Measurements from ENCODE around the gene MRPS35.
A peak's percentile ranks its signal among the peaks of the same experiment; 100 is the strongest.

Gene MRPS35

DNA sequence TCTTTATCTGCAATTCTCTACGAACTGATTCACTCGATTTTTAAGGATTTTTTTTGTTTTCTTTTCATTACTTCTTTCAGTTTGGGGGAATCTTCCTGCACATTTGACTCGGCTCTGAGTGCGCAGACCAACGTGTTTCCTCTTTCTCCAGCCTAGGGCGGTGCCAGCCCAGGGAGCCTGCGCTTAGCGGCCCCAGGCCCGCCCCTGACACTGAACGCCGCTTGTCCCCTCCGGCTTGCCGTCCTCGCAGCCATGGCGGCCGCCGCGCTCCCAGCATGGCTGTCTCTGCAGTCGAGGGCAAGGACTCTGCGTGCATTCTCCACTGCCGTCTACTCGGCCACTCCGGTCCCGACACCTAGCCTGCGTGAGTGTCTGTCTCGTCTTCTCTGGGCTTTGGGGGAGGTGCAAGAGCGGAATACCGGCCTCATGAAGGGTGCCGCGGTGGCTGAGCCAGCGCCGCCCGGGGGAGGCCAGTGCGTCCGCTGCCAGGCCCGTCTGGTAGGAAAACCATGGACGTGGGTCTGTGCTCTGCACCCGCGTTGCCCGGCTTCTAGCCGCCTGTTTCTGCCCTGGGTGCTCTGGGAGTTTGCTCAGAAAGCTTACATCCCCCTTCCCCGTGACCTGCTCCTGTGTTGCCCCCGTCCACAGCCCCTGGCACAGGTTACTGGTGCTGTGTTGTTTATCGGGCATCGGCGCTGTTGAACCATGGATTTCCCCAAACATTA, at the start of gene MRPS35:
Gene MRPS35, plus strand, starts transcription at position 241 of the 725 bp plus-strand sequence. Its CDS starts 12 bp downstream, at position 253.
- peak; percentile 88 for DNase-seq

DNA sequence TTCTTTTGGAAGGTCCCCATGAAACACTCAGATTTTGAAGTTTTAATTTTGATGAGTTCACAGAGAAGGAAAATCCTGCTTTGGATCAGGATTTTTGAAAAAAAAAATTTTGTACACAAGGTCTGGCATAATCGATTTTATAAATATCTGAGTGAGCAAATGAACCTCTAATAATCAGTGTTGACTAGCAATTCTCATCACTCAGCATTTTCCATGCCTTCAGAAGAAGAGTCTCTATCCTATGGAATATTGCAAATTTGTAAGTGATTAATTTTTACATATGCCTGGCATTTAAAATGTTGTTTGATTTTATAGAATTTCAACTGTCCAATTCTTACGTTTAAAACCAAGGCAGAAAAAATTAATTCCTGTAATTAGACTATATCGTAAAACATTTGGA, 44.9 kb upstream of the MRPS35 start:
- DNase-seq = no peak

DNA sequence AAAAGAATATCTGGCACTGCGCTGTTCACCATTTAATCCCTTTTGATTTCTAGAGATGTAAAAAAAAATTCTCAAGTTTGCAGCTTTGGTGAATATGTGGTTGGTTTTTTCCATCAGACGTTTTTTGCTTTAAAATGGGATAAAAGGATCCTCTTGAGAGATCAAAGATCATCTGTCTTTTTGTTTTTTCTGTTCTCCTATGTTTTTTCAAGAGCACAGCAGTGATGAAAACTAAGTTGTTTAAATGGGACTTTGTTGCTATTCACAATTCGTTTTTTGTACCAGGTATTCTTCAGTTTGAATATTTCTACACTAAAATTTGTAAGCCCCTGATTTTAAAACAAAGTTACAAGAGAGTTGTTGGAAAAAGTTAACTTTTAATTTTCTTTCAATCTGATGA, 44.1 kb upstream of the MRPS35 start:
- DNase-seq = no peak

DNA sequence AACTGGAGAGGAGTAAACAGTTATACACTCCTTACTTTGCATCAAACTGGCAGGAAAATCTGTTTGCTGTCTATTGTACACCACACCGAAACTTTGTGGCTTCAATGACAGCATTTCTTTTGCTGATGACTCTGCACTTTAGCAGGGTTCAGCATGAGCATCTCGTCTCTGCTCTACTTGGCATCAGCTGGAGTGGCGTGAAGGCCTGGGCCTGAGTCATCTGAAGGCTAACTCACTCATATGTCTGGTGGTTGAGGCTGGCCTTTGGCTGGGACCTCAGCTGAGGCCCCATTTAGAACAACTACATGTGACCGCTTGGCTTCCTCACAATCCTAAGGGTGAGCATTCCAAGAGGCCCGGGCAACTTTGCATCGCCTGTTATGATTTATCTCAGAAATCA, 43.1 kb upstream of the MRPS35 start:
- no peak for DNase-seq

DNA sequence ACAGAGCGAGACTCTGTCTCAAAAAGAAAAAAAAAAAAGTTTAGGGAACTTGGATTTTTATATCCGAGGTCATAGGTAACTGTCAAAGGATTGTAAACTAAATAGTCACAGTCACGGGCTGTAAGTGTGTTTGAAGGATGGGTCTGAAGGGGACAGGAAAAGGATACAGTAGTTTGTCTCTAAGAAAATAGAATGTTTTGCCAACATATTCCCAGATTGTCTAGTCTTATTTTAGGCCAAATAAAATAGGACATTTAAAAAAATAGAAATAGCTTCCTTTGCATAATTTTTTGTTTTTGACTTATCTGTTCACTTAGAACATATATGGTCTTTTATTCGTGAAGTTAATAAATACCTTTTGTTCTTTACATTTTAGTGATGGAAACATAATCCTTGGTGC, 38.6 kb upstream of the MRPS35 start:
- no peak for DNase-seq

DNA sequence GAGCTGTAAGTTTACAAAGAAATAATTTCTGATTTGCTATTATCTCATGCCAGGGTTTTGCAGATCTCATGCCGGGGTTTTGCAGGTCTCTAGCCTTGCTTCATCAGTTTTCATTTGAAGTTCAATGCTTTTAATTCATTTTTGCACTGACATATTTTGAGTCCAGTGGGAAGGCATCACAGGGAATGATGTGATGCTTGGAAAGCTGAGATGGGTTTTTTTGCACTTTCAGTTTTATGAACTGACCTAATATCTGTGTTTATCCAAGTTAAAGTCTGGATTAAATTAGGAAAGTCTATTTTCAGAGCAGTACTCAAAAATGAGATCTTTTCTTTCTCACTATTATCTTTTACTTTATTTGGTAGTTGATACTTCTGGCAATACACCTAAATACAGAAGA, 38.0 kb upstream of the MRPS35 start:
- DNase-seq = no peak

DNA sequence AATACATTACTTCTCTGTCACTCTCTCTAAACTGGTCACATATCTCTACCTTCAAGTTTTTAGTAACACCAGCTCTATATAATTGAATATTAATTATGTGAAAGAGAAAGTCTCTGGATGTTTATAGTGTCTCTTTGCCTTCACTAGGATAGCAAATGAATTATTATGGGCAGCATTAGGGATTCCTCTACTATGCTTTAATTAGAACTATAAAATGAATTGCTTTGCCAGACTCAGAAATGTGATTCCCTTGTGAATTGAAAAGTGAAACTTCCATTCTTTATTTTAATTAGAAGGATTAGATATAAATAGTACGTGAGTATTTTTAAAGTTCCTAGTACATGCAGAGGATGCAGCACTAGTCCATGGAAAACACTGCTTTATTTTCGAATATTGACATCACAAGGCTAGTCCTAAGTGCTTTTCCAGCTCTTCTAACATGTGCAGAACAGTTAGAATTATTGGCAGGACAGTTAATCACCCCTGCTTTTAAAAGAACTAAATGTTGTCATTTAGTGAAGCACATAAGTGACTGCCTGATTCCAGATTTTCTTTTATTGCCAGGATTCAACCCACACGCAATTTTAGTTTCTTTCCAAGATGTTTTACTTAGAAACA, 37.4 kb upstream of the MRPS35 start:
- DNase-seq = no peak

DNA sequence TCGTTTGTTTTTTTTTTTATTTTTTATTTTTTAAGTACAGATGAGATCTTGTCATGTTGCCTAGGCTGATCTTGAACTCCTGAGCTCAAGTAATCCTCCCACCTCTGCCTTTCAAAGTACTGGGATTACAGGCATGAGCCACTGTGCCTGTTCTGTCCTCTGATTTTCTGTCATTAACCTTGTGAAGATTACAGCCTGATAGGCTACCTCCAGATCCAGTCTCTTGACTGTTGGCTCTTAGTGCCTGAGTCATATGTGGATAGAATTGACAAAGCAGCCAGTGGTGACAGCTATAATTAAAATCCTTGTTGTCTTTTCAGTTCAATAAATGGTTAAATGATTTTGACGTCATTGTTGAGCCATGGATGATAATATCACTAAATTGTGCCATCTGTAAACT, 35.6 kb upstream of the MRPS35 start:
- no peak for DNase-seq

DNA sequence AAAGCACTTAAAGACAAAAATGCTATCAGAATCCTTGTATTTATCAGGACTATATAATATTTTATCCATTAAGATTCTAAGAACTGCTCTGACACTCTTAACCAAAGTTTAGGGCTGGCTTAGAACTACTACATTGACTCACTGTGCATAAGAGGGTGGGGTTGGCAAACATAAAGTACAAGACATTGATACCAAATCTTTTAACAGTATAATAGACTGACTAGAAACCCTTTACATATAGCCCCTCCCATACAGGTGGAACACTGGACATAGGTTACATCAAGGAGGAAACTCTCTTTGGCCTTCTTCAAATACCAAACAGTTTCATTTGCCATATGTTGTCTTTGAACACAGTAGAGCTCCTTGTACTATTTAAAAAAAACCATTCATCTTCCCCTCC, 30.0 kb upstream of the MRPS35 start:
- no peak for DNase-seq

DNA sequence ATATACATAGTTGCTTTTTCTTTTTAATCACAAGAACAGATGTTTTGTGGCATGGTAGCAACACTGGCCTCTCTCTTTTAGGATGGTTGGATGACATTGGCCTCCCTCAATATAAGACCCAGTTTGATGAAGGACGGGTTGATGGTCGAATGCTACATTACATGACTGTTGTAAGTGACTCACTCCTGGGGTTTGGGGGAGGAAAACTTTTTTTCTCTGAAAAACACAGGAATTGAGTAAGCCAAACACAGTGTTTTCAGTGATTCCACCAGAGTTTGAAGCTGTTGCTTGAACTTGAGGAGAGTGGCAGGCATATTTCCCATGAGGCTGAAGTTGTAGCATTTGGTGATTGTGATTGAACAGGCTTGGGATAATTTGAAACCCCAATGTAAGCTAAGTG, 28.1 kb upstream of the MRPS35 start:
- DNase-seq = no peak

DNA sequence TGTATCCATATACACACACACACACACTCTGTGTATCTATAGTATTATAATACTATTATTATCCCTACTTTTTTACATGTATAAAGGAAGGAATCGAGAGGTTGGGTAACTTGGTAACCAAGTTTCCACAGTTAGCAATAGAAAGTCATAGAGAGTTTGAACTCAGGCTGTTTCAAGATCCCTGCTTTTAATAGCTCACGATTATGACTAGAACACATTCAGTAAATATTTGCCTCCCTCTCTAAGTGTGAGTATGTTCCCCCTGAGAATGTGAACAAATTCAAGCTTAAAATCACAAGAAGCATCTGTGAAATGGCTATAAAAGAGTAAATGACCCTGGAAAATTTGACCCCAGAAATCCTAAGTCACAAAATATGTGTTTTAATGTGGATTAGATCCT, 25.4 kb upstream of the MRPS35 start:
- no peak for DNase-seq

DNA sequence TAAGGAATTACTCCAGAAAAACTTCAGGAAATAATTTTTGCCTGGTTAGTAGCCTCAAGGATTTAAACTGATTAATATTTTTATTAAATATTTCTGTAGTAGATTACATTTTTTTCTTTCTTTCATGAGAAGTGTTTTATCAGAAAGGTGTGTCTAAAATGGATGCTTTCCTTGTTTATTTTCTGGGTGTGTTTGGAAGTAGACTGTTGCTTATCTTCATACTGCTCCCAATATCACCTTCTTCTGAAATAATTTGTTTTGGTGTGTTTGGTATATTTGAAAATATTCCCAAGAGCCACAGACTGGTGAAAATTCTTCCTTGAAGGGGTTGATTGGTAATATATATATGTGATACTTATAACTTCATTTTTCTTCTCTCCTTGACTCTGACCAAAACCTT, 24.5 kb upstream of the MRPS35 start:
- DNase-seq = no peak

DNA sequence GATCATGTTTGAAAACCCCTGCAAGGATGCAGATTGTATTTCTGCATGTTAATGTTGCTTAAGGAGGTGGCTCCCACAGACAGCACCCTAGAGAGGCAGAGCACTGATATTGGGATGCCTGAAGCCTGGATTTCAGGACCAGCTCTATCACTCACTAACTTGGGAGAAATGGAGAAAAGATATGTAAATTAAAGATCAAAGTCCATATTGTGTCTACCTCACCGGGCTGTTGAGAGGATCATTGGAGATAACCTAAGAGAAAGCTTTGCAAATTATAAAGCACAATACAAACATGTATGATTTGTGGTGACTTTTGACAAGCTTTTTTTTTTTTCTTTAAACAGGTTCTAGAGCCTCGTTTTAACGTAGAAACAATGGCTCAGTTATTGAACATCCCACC, 22.0 kb upstream of the MRPS35 start:
- DNase-seq = no peak

DNA sequence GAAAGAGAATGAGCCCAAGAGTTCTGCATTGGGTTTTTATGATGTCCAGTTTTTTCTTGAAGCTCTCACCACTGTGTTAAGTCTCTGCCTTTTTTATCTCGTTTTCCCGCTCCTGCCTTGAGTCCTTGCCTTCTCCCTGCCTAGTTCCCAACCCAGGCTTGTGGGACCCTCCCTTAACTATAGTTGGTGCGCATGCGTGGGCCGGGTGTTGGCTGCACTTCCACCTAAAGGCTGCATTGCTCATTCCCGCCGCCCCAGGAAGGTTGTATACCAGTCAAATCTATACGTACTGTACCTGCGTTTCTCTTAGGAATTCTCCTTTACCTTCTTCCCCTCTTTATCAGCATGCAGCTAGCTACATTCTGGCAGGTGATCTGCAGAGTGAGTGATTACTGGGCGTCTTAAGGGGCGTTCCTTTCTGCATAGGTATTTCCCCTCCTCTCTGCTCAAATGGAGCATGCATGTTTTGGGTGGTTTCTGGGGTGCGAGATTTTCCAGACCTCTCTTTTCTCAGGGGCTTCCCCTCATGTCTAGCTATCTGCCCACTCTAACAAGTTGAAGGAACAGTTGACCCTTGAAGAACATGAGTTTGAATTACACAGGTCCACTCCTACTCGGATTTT, 21.0 kb upstream of the MRPS35 start:
- no peak for DNase-seq

DNA sequence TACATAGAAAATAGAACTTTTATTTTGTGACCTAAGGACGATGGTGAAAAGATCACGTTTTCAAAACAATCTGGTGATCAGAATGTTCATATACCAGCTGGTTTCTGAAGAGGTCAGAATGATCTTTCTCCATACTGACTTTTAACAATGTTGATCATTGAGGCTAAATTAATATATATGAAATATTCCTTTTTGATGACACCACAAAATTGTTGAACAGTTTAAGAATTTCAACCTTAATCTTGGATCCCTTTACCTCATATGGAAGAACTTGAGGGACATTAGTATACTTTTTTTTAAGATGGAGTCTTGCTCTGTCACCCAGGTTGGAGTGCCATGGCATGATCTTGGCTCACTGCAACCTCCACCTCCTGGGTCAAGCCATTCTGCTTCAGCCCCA, 17.2 kb upstream of the MRPS35 start:
- DNase-seq = no peak

DNA sequence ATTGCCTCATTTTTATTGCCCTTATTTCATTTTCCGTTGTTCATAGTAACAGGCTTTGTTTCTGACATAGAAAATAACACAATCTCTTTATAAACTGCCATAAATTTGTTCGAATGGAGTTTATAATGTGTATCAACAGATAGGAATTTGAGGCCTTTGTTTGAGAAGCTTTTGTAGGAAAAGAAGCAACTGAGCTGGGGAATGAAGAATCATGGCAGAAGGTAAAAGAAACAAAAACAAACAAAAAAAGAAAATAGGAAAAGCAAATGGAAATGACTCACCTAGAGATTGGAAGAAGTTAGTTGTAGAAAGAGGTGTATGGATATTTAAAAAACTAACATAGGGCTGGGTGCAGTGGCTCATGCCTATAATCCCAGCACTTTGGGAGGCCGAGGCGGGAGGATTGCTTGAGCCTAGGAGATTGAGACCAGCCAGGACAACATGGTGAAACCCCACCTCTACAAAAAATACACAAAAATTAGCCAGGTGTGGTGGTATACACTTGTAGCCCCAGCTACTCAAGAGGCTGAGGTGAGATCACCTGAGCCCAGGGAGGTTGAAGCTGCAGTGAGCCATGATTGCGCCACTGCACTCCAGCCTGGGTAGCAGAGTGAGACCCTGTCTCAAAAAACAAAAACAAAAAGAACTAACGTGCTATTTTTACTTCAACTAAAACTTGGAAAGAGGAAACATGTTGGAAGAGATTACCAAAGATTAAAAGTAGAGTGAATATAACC, 14.9 kb upstream of the MRPS35 start:
- no peak for DNase-seq

DNA sequence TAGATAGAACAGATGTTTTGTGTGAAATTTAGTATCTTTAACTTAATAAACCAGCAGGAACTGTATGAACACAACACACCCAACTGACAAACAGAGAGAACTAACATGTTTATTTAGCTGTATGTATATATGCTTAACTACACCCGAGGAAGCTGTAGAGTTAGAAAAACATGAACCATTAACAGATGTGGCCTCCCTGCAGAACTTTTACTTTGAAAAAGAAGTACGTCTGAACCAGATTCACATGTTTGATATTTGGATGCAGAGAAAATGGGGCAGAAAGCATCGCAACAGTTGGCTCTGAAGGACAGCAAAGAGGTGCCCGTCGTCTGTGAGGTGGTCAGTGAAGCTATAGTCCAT, 14.4 kb upstream of the MRPS35 start, which contains the start of gene REP15:
Gene REP15, plus strand, starts transcription at position 155 of the 360 bp plus-strand sequence. Its CDS starts 116 bp downstream, at position 271.
- no peak for DNase-seq

DNA sequence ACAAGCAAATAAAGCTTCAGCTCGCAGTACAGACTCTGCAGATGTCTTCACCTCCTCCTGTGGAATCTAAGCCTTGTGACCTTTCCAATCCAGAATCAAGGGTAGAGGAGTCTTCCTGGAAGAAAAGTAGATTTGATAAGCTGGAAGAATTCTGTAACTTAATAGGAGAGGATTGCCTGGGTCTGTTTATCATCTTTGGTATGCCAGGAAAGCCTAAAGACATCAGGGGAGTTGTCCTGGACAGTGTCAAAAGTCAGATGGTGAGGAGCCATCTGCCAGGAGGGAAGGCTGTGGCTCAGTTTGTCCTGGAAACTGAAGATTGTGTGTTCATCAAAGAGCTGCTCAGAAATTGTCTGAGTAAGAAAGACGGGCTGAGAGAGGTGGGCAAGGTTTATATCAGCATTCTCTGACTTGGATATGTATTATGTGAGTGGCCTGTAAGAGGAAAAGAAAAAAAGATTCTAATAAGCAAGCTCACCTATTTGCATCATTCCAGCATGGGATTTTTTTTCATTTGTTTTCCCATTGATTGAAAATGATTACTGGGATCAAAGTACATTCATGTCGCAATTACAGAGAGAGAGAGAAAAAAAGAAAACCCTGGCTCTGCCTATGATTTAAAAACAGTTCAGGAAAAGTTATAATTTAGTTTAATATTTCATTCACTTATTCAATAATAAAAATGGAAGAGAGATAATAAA, 13.6 kb upstream of the MRPS35 start:
- DNase-seq = no peak

DNA sequence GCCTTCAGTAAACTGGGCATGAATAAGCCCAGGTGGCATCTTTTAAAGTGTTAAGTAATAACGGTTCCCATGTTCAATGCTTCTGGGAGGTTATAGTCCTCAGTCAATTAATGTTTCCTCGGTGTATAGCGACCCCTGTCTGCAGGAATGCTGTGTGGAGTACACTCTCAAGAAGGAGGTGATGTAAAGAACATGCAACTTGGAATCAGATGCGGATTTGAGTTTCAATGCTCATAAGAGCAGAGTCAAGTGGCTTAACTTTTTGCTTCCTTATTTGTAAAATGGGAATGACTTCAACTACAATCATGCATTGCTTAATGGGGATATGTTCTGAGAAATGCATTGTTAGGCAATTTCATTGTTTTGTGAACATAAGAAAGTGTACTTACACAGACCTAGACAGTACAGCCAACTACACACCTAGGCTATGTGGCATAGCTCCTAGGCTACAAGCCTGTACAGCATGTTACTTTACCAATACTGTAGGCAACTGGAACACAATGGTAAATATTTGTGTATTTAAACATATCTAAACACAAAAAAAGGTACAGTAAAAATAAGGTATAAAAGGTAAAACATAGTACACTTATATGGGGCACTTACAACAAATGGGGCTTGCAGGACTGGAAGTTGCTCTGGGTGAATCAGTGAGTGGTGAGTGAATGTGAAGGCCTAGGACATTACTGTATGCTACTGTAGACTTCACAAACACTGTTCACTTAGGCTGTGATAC, 6.7 kb upstream of the MRPS35 start:
- DNase-seq = peak; percentile 44

DNA sequence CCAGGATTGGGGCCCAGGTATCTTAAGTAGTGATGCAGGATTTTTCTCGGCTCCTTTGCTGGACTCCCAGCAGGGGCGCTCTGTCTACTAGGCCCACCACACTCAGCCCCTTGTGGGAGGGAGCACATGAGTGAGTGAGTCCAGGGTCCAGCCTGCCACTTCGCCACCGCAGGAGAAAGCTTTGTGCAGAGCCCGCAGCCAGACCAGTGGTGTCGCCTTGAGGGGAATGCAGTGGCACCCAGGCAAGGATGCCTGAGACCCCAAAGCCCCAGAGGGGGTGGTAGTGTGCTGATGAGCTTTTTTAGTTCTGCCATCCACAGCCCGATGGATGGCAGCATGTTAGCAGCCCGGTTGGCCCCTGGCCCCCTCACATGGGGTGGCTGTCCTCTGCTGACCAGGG, 5.4 kb upstream of the MRPS35 start:
- DNase-seq = no peak

DNA sequence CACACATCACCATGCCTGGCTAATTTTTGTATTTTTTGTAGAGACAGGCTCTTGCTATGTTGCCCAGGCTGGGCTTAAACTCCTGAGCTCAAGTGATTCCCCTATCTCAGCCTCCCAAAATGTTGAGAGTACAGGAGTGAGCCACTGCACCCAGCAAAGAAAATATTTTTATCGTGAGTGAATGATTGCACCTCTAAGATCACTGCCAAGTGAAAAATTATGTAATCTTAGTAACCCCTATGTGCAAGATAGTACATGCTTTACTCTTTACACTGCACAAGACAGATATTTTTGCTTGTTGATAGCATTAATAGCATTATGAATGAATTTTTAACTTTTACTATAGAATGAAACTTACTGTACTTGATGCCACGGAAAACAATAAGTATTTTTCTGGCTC, 3.4 kb upstream of the MRPS35 start:
- DNase-seq = no peak

DNA sequence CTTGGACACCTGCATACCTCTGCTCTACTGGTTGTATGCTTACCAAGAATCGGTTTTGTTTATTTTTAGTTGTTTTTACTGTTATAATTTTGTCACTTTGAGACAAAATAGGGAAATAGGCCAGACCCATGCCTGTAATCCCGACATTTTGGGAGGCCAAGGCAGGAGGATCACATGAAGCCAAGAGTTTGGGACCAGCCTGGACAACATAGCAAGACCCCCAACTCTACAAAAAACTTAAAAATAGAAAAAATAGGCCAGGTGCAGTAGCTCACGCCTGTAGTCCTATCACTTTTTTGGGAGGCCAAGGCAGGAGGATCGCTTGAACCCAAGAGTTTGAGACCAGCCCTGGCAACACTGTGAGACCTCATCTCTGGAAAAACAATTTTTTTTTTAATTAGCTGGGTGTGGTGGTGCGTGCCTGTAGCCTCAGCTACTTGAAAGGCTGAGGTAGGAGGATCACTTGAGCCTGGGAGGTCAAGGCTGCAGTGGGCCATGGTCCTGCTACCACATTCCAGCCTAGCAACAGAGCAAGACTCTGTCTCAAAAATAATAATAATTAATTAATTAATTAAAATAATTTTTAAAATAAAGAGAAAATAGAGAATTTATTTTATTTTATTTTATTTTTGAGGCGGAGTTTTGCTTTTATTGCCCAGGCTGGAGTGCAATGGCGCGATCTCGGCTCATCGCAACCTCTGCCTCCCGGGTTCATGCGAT, 1.3 kb upstream of the MRPS35 start:
- DNase-seq = no peak
